Measurements from ENCODE around the gene GABBR1.
A peak's percentile ranks its signal among the peaks of the same experiment; 100 is the strongest.

GABBR1 gene

GRCh38 chr6:29617782-29618554 lies 15.0 kb downstream of the GABBR1 start:
- DNase-seq = no peak

- no peak for DNase-seq
These were observed 21.6 kb downstream of the GABBR1 start for GRCh38 chr6:29611426-29611825.

- DNase-seq = no peak
These were observed 22.4 kb downstream of the GABBR1 start for GRCh38 chr6:29610540-29610939.

- no peak for DNase-seq
These were observed 24.9 kb downstream of the GABBR1 start for GRCh38 chr6:29608131-29608530.

- no peak for DNase-seq
These were observed 29.1 kb downstream of the GABBR1 start for GRCh38 chr6:29603930-29604329.

- DNase-seq = no peak
These were observed 29.5 kb downstream of the GABBR1 start for GRCh38 chr6:29603456-29603855.

GRCh38 chr6:29602564-29603361 lies 30.2 kb downstream of the GABBR1 start:
- DNase-seq = no peak

GRCh38 chr6:29598172-29598747 lies 34.7 kb downstream of the GABBR1 start:
- no peak for DNase-seq

- DNase-seq = no peak
These were observed 35.8 kb downstream of the GABBR1 start for GRCh38 chr6:29597184-29597583.

- no peak for DNase-seq
These were observed 36.5 kb downstream of the GABBR1 start for GRCh38 chr6:29596381-29596900.

GRCh38 chr6:29593199-29593855 lies 39.7 kb downstream of the GABBR1 start:
- no peak for DNase-seq

GRCh38 chr6:29591677-29592076 lies 41.3 kb downstream of the GABBR1 start:
- no peak for DNase-seq

GRCh38 chr6:29590218-29590808 lies 42.7 kb downstream of the GABBR1 start:
- no peak for DNase-seq

GRCh38 chr6:29589423-29590048 lies 43.4 kb downstream of the GABBR1 start:
- DNase-seq = peak; percentile 15

- no peak for DNase-seq
These were observed 48.2 kb downstream of the GABBR1 start, which contains the start of gene OR2H2 for GRCh38 chr6:29584821-29585220. TSS of gene OR2H2 (plus strand) at chr6:29585121. CDS start at chr6:29587945, 2,824 bp downstream.

GRCh38 chr6:29577544-29577943 lies 55.4 kb downstream of the GABBR1 start:
- no peak for DNase-seq

- DNase-seq = no peak
These were observed 56.9 kb downstream of the GABBR1 start for GRCh38 chr6:29576056-29576455.

- no peak for DNase-seq
These were observed 65.0 kb downstream of the GABBR1 start for GRCh38 chr6:29567991-29568390.

GRCh38 chr6:29567541-29567940 lies 65.4 kb downstream of the GABBR1 start:
- no peak for DNase-seq

GRCh38 chr6:29566856-29567255 lies 66.1 kb downstream of the GABBR1 start:
- DNase-seq = no peak

- DNase-seq = no peak
These were observed 68.1 kb downstream of the GABBR1 start for GRCh38 chr6:29564875-29565274.

GRCh38 chr6:29563435-29563965 lies 69.5 kb downstream of the GABBR1 start:
- no peak for DNase-seq

Data from activated CD4-positive, alpha-beta T cell treated with anti-CD3 and anti-CD28 coated beads for 1 hour (primary cell).